Umbilical cord (tissue), 2 donors: ENCODE results near the gene NECTIN1. TPM values are rescaled to one million over a fixed set of nuclear protein-coding genes. Genes with fewer than 3 reads are reported as not detected.

ENCODE experiments used
- DNase-seq: peaks from one replicate; pipeline ENCODE4 v3.0.0-alpha.2; 2015; ENCODE audit warnings: low spot score
- total RNA-seq: library from RNA; depleted of rRNA; stranded (reverse); fragments of >200 nt; gene quantifications from one replicate; pipeline ENCODE4 v1.2.3, GENCODE V29; 2014; ENCODE audit warnings: low replicate concordance; ENCODE audit not compliant: insufficient read depth

NECTIN1 gene
- total RNA-seq, 1 donor from 2014 or later, result 4.1 TPM

DNA sequence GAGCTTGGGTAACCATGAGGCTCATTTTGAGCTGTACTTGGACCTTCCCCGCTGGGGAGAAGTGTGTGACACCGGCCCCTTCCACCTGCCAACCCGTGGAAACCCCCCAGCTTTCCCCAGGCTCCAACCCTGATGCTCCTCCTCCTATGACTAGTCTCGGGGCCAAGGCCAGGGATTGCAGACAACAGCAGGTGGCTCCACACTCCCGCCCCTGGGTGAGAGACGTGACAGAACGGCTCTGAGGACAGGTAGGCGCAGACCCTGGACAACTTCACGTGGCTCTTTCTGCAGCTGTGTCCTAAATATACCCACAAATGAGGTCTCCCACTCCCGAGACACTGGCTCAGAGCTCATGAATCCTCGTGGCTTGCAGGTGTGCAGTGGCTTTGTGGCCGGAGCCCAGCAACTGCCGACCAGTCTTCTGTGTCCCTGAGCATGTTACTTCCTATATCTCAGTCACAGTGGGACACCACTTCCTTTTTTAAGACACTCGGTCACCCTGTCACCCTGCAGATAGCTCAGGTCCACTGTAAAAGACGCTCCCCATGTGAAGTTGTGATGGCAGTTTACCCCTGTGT lies 55.2 kb downstream of the NECTIN1 start:
- DNase-seq, result no peak

DNA sequence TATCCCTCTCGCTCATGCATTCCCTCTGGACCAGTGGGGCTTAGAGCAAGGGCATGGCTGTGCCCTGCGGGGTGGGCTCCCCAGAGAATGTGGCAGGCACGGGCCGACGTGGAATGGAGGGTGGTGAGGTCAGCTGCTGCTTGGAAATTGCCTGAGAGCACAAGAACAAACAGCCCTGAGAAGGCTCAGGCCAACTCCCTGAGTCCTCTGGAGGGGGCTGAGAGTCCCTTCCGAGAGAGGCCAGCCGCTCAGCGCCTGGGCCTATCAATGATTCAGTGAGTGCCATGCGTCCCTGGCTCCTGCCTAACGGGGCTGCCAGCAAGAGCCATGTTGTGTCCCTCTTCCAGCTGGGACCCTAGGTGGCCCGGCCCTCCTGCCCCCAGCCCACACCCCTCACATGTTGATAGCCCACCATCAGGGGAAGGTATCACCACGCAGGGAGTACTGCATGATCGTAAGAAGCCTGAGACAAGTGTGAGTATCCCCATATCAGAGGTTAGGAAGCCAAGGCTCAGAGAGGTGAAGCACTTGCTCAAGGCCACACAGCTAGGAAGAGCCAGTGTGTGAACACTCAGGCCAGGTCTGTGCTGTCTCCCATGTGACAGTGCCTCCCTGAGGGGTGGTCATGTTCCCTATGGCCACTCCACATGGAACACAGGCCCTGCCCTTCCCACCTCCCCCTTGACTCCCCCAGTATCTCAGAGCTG lies 55.8 kb downstream of the NECTIN1 start:
- no peak for DNase-seq

DNA sequence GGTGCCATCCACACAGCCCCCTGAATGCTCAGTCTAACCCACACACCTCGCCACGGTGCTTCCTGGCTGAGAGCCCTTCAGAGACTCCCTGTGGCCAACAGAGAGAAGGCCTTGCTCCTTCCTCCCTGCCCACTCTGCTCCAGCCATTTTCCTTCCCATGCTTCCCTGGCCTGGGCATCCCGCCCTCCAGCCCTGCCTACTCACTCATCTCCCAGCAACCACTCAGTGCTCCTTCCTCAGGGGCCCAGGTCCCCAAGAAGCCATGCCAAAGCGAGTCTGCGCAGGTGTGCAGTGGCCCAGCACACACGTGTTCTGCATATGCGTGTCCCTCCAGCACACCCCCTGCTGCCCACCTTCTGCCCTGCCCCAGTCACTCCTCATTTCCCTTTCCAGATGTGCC lies 56.4 kb downstream of the NECTIN1 start:
- no peak for DNase-seq

DNA sequence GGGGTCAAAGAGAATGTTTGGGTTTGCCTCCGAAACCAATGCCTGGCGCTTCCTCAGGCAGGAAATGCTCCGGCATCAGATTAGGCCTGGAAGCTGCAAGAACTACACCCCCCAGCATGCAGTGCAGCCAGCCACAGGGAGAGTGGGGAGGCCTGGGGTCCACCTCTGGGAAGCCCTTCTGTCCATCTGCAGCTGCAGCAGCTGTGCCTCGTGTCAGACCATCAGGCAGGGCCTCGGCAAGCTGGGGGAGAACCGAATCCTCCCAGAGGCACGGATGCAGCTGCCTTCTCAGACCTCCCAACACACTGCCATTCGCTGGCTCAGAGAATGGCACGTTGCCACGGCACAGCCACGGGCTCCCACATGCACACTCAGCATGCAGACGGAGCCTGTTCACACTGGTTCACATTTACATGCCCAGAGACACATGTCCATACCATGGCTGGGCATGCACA lies 57.4 kb downstream of the NECTIN1 start:
- peak; percentile 75 for DNase-seq

DNA sequence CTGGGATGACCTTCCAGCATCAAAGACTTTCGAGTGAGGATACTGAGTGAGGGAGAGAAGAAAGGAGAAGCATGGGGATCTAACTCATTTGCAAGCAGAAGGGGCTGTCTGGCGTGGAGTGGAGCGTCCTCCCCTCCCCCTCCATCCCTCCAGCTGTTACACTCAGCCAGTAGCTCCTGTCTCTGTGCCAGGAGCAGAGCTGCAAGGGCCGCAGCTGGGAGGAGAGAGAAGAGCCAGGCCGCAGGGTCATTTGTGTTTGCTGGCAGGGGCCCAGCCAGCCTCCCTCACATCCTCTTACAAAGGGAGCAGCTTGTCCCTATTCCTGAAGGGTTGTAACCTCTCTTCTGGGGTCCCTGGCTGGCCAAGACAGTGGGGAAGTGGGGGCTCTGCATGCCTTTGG lies 57.9 kb downstream of the NECTIN1 start:
- DNase-seq, result peak; percentile 94

DNA sequence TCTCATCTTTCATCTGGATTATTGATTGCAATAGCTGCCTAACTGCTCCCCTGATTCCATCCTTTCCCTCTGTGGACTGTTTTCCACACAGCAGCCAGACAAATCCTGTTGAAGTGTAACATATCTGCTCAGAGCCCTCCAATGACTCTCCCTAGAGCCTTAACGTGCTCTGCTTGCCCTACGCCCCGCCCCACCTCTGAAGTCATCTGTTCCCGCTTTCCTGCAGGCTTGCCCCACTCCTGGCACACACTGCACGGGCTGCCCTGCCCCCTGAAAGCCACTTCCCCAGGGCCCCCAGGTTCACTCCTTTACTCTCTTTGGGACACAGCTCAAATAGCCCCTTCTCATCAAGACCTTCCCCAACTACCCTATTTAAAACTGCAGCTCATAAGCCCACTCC lies 59.5 kb downstream of the NECTIN1 start:
- peak; percentile 59 for DNase-seq

DNA sequence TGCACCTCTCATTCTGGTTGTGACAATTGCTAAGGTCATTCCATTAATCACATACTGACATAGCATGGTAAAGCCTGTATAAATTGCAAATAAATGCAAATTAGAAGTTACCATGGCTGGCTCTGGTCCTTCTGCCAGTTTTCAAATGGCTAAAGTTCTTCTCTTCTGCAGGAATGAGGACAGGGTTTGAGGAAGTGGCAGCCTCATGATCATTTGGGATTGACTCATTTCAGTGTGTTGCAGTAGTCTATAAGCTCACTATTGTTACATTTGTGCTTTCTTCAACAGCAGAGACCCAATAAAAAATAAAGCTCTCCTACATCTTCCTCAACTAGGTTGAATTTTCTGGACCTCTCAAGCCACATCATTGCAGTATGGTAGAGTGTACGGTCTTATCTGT lies 60.3 kb downstream of the NECTIN1 start:
- DNase-seq, result no peak

DNA sequence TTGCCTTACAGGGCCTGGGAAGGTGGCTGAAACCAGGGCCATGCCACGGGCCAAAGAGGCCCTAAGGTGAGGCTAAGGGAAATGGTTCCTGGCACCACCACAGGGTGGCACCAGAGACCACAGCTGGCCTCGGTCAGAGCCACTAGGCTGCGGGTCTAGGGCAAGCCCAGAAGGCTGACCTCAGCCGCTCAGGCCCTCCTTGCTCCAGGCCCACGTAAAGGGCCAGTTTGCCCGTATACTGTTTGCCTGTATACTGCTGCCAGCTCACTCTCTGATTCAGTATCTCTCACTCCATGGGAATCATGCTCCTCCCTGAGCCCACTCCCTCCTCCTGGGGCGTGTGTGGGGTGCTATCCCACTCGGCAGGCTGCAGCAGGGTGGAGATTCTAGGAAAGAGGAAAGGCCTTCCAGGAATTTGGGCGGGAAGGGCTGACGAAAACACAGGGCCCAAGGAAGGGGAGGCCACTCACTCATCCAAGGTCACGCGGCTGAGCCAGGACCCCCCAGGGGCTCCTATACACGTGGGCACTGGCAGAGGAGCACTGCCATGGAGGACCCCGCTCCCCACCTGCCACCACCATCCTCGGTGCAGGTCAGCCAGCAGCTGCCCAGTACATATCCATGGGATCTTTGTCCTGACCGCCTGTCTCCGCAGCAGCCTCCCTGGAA lies 62.4 kb downstream of the NECTIN1 start:
- DNase-seq, result peak; percentile 74

DNA sequence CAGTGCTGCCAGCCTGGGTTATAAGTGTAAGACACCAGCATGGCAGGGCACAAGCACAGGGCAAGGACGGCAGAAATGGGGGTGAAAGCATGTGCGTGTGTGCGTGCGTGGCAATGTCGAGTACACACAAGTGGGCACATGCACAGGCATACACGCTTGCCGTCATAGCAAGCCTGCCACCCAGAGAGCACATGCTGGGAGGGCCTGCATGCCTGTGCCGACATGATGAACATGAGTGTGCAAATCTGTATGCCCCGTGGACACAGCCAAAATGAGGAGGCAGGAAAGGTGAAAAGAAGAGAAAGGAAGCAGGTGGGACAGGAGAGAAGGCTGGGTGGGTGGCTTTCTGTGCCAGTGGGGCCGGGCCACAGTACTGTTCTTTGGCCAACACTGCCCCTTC lies 62.9 kb downstream of the NECTIN1 start:
- DNase-seq, result no peak

DNA sequence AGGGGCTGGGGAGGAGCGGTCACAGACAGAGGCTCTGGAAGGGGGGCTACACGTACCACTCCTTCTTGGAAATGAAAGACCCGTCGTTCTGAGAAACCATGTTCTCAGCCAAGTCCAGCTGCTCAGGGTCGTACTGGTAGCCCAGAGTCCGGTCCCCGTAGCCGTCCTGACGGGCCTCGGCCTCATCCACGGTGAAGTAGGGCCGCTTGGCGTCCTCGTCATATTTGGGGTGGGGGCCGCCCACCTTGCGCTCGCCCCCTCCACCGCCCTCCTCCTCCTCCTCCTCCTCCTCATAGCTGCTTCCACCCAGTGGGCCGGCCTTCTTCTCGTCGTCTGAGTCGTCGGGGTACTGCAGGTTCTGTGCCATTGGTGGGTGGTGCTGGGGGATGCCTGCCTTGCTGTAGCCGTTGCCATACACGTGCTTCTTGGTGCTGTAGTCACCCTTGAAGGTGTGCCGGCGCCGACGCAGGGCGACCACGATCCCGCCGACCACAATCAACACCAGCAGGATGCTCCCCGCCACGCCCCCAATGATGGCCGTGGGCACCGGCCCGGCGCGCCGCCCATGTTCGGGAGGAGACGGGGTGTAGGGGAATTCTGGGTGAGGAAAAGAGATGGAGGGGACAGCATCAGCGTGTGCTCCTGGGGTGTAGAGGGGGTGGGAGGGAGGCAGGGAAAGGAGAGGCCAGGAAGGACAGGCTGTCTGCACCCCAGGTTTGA lies 64.1 kb downstream of the NECTIN1 start:
- no peak for DNase-seq

DNA sequence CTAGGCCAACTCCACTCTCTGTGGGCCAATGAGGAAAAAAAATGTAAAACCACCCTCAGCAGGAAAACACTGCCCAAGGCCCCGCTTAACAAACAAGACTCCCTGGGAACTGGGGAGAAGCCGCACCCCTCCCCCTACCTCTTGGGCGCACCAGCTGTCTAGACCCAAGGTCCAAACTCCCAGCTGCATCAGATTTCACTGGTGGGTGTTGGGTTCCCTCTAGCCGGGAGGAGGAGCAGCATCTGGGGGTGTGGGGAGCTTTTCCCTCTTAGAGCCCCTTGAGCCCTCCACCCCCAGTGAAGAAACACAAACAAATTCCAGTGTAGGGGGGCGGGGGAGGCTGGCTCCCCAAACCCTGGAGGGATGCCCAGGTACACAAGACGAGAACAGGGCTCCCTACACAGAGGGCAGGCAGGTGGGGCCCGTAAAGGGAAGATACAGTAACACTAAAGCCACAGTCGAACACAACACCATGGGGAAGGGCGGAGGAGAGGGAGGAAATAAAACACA lies 64.9 kb downstream of the NECTIN1 start:
- DNase-seq, result no peak

DNA sequence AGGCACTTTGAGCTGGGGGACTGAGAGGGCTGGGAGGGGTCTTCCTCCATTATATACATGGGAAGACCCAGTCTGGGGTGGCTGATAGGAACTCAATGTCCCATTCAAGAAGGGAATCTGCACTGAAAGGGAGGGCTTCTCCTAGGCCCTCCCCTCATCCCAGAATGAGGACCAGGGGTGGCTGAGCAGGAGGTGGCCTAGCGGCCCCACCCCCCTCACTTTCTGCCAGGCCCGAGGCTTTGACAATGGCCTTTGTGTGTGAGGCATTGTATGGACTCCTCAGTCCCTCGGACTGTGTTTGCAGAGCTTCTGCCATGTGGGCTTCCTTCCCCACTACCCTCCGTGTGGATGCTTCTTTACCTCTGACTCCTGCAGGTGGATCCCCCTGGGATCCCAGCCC lies 65.7 kb downstream of the NECTIN1 start:
- no peak for DNase-seq

DNA sequence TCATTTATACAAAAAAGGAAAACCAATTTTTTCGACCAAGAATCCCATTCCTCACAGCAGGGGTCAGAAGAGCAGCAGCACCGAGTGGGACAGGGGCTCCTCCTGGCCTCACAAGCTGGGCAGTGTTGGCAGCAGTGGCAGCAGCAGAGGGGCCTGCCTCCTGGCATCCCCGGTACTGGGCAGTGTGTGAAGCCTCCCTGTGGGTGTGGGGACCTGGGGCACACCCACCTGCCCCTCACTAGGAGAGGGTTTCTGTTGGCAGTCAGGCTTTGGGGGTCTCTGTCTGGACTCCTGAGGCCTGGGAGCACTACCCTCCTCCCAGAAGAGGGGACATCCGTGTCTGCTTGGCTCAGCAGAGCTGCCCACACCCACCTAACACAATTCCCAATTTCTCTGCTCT lies 67.8 kb downstream of the NECTIN1 start:
- no peak for DNase-seq

DNA sequence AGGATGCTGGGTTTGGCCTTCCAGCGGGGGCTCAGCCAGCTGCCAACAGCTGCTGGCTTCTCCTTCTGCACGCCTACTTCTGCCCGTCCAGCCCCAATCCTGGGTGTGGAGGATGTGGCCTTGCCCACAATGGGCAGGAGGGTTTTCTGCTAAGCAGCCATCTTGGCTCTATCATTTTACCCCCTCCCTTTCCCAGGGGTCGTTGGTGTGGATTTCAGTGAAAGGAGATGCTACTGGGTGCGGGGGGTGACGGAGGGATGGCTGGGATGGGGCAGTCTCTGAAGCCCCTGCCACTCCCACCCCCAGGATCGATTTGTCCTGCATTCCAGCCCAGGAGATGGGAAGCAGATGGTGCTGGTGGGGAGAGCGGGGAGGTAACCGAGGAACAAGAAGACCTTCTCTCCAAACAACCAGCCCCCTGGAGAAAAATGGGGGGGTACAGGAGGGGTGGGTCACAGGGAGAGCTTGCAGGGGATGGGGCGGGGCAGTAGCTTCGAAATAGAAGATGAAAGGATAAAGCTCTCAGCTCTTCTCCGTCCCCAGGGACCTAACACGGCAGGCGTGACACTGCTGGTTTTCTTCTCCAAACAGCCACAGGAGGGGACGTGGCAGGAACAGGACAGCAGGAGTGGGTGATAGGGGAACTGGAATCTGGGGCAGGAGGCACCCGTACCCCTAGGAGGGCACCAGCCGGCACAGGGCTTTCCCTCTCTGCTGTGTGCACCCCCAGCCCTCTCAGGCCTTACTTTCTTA lies 68.9 kb downstream of the NECTIN1 start:
- no peak for DNase-seq

DNA sequence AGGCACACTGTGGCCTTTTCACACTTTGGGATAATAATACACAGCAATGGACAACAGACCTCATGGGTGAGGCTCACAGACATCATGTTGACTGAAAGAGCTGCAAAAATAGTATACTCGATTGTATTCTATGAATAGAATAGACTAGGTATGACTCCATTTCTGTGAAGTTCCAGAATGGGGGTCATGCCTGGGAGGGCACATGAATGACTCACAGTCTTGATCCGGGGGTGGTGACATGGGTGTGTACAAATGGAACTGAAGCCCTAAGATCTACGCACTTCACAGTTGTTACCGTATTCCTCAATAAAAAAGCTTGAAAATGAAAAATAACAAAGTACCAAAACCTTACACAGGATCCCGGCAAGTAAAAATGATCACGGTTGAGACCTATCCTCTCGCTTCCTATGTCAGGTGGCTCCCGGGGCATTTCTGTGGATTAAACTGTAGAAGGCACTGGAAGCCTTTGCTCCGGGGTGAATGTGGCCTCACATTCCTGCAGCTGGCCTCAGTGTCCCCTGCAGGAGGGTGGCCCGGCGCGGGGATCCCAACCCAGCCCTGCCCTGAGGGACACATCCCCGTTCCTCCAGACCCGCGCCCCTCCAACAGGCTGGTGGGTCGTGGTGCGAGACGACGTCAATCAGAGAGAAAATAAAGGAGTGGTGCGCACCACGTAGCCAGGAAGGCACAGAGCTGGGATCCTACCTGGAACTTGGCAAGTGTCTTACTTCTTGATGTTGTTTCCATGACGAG lies 75.9 kb downstream of the NECTIN1 start:
- no peak for DNase-seq

DNA sequence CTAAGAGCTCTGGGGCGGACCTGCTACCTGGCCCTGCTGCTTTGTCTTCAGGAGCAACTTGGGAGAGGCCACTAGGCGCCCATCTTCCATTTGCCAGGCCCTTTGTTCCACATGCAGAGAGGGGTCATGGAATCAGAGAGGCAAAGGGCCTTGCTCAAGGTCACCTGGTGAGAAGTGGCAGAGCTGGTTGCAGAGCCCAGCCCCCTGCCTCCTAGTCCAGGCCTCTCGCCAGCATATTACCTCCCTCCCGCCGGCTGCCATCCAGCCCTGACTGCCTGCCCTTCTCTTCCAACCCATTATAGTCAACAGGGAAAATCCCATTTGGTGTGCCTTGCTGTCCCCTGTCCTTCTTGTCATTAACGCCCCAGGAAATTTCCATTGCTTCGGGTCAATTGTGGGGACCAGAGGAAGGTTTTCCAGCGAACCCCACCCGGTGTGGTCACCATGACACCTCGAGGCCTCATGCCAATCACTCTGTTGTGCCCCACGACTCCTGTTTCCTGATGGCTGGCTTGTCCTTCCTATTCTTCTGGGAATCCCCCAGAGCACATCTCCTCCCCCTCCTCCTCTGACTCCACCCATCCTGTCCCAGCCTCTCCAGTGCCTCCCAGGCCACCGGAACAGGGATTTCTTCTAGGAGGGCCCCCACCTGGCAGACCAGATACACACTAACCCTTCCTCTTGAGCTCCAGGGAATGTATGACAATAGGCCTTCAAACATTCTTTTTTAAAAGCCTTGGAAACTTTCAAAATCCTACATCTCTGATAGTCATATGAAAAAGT lies 77.0 kb downstream of the NECTIN1 start:
- no peak for DNase-seq

DNA sequence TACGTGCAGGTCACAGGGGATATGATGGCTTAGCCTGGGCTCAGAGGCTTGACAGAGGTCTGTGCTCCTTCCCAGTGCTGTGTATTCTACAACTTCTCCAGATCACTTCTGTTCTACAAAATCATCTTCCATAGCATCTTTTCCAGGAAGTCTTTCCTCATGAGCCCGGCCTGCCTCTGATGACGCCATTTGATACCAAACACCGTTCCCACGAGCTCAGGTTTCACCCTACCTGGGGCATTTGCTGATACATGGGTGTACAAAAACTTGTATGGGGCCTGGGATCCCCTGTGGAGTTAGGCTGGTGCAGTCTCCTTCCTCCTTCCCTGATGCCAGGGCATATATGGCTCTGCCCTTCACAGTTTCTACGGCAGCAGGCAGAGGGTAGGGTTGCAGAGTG lies 78.7 kb downstream of the NECTIN1 start:
- no peak for DNase-seq

DNA sequence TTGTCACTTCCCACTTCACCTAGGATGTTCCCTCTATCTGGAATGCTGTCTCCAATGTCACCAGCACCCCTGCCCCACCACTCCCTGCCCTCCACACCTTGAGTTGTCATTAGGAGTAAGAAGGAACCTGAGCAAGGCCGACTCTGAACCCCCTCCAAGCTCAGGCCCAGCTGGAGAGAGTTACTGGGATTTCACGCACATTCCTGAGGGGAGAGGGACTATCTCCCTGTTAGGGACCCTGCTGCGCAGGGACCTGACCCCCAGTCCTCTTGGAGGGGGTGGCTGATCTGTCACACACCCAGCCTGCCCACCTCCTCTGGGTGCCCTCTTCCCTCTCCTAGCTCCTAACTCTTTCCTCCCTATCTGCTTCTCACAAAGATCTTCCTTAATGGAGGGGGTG lies 81.7 kb downstream of the NECTIN1 start:
- DNase-seq, result no peak

DNA sequence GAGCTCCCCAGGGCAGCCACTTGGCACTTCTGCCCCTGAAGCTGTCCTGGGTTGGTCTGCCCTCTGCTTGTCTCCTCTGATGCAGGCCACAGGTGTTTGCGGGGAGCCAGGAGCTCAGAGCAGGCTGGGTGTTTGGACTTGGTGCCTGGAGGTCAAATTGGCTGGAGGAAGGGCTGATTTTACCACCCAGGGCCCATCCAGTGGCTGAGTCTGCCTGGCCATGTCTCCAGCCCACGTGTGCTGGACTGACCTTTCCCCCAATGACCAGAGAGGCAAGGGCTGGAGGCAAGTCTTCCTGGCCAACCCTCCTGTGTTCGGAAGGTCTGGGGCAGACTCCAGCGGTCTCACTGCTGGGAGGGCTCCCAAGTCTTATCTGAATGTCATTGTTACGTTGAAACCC lies 84.0 kb downstream of the NECTIN1 start:
- DNase-seq, result no peak

DNA sequence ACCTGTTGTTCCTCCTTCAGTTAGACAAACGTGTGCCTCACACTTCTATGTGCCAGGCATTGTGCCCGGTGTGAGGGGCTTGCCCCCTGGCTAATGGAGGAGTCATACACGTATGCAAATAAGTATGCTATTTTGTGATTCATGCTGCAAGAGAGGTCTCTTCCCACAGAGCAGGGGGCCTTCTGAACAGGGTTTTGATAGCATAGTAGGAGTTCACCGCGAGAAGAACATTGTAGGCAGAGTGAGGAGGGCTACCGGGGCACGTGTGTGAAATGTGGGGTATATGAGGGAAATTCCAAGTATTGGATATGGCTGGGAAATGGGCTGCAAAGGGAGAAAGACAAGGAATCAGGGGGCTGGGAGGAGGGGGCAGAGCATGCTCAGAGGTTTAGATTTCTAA lies 84.5 kb downstream of the NECTIN1 start:
- no peak for DNase-seq
